ENCODE data around the gene FBN2. TPM values are rescaled to one million over a fixed set of nuclear protein-coding genes. Genes with fewer than 3 reads are reported as not detected.

FBN2 gene
- total and polyA plus RNA-seq, 9 of the 15 experiments (the other 6 are each of a cell fraction or from before 2014, with no cell fraction given), result 0.01 to 0.09 TPM; not detected in 7

DNA sequence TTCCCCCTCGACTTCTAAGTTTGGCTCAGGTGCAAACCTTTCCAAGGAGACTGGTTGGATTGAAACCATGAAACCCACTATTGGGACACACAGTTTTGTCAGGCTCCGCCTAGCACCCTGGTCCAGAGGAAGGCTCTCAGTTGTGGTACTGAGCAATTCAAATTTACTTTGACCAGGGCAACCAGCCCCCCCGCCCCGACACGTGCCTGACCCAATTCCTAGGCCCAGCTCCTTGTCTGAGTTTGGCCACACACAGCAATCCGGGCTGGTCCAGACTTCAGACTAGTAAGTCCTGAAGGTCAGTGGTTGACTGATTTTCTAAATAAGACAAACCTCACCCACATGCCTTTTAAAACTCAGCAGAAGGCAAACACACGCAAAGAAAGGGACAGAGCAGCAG lies 321.8 kb downstream of the FBN2 start:
- no peaks in the 10 kb centered on the region for H3K79me2 ChIP-seq (ENCODE audit: control insufficient read depth, insufficient read depth, low read length)
- no peaks in the 10 kb centered on the region for H3K4me1 ChIP-seq (replicated peaks in 1 of 2; ENCODE audit: control insufficient read depth in 2 of 2, insufficient read depth in 2 of 2, low read length in 2 of 2)
- TF ChIP-seq ELF2 (CRISPR knock-in tag; IDR thresholded peaks at IDR 0.05), result no peak
- TF ChIP-seq CBX2 (IDR thresholded peaks at IDR 0.05; ENCODE audit: insufficient read depth, low read length, poor library complexity, severe bottlenecking), result no peak
- TF ChIP-seq TOE1 (IDR thresholded peaks at IDR 0.05; ENCODE audit: borderline replicate concordance), result no peak
- no peak for TF ChIP-seq TOE1 (CRISPR knock-in tag; IDR thresholded peaks at IDR 0.05; ENCODE audit: borderline replicate concordance, low read depth)
- TF ChIP-seq NEUROD1 (IDR thresholded peaks at IDR 0.05; ENCODE audit: borderline replicate concordance, low read depth, low read length, partially characterized antibody), result no peak
- no peak for TF ChIP-seq TBL1XR1 (IDR thresholded peaks at IDR 0.05; ENCODE audit: low read length in 2 of 2)
- TF ChIP-seq, protein P1, sequence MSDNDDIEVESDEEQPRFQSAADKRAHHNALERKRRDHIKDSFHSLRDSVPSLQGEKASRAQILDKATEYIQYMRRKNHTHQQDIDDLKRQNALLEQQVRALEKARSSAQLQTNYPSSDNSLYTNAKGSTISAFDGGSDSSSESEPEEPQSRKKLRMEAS (CRISPR knock-in tag; IDR thresholded peaks at IDR 0.05), result no peak
- no peak for TF ChIP-seq SMARCB1 (IDR thresholded peaks at IDR 0.05; ENCODE audit: insufficient read length, low read depth)
- TF ChIP-seq TSC22D4 (tag; IDR thresholded peaks at IDR 0.05), result no peak
- TF ChIP-seq ZNF57 (CRISPR knock-in tag; IDR thresholded peaks at IDR 0.05), result no peak
- no peak for TF ChIP-seq ELF4 (CRISPR knock-in tag; IDR thresholded peaks at IDR 0.05)
- TF ChIP-seq, protein P2, sequence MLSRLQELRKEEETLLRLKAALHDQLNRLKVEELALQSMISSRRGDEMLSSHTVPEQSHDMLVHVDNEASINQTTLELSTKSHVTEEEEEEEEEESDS (CRISPR knock-in tag; IDR thresholded peaks at IDR 0.05), result no peak
- TF ChIP-seq LARP7 (IDR thresholded peaks at IDR 0.05), result no peak
- no peak for TF ChIP-seq ZNF217 (CRISPR knock-in tag; IDR thresholded peaks at IDR 0.05)
- no peak for TF ChIP-seq E2F3 (CRISPR knock-in tag; IDR thresholded peaks at IDR 0.05)
- TF ChIP-seq, protein P3, sequence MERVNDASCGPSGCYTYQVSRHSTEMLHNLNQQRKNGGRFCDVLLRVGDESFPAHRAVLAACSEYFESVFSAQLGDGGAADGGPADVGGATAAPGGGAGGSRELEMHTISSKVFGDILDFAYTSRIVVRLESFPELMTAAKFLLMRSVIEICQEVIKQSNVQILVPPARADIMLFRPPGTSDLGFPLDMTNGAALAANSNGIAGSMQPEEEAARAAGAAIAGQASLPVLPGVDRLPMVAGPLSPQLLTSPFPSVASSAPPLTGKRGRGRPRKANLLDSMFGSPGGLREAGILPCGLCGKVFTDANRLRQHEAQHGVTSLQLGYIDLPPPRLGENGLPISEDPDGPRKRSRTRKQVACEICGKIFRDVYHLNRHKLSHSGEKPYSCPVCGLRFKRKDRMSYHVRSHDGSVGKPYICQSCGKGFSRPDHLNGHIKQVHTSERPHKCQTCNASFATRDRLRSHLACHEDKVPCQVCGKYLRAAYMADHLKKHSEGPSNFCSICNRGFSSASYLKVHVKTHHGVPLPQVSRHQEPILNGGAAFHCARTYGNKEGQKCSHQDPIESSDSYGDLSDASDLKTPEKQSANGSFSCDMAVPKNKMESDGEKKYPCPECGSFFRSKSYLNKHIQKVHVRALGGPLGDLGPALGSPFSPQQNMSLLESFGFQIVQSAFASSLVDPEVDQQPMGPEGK (CRISPR knock-in tag; IDR thresholded peaks at IDR 0.05; ENCODE audit: borderline replicate concordance), result no peak
- DNase-seq (ENCODE audit: extremely low read depth in 1 of 4, low spot score in 3 of 4) (no peak), FAIRE-seq (no peak), ATAC-seq (no peak)
- POLR2A ChIA-PET, result no interaction called here
- 1% methylated on average over 7 of the region's 7 CpGs for WGBS (ENCODE audit: insufficient coverage, low coverage, missing lambda C conversion rate)
- H3K27ac ChIP-seq (ENCODE audit: extremely low read depth, low read depth, low read length), result no peak overlapping the region
- no TSS peak for BruUV-seq (replicated peaks)
- H4K20me1 ChIP-seq (replicated peaks; ENCODE audit: control insufficient read depth, insufficient read depth, low read length), result no peaks in the 10 kb centered on the region
- H2AFZ ChIP-seq (ENCODE audit: low read depth, low read length), result no peak overlapping the region
- H3K4me2 ChIP-seq (ENCODE audit: insufficient read depth, low read length), result no peak overlapping the region
- H3K36me3 ChIP-seq (ENCODE audit: control insufficient read depth, insufficient read depth, low read length), result no peaks in the 10 kb centered on the region
- H3K9me1 ChIP-seq (ENCODE audit: control insufficient read depth, insufficient read depth, low read length), result no peaks in the 10 kb centered on the region
- intact Hi-C loops (cut with micrococcal nuclease), result no loop called here
- CTCF ChIA-PET (ENCODE audit: low intra/inter-chr PET ratio), result no interaction called here
- no peaks in the 10 kb centered on the region for H3K9me3 ChIP-seq (replicated peaks; ENCODE audit: control insufficient read depth, insufficient read depth, low read depth, low read length)
- H3K27me3 ChIP-seq (ENCODE audit: control insufficient read depth in 2 of 2, insufficient read depth in 2 of 2, low read length in 2 of 2), result peaks cover 0 to 6% of the 10 kb centered on the region in 2 experiments; a peak in 1 of 5 replicates
- in situ Hi-C loops (cut with MboI), result loop anchor here (25.0 kb wide), 1 partner anchor 921 kb away; no protein-coding TSS in a partner anchor
- H3K4me3 ChIP-seq, result no peak overlapping the region
- H3K9ac ChIP-seq (ENCODE audit: insufficient read depth in 1 of 2, low read depth in 2 of 2, low read length in 2 of 2), result no peak overlapping the region
